ENCODE measurements around the gene KISS1. TPM values are rescaled to one million over a fixed set of nuclear protein-coding genes. Genes with fewer than 3 reads are reported as not detected.

The KISS1 gene
- total RNA-seq, 1 experiment from 2014 or later, result 1.3 TPM

DNA sequence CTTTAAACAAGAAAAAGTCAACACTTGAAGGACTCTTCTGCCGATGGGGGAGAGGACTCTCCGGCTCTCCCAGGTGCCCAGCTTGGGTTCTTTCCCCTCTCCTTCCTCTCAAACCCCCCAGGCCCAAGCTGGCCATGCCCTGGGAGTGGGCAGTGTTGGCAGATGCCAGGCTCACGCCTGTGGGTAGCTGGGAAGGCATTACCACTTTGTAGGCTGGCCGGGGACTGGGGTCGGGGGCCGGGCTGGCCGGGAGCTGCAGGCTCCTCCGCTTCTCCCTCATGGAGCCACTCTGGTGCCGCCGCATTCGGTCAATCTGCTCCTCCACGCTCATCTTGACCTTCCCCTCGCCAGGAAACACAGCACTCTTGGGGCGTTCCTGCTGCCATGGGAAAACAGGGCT lies 33.9 kb upstream of the KISS1 start:
- TF ChIP-seq EGR1 (IDR thresholded peaks at IDR 0.05; ENCODE audit: low read depth), result no peak
- no peak for TF ChIP-seq EZH2 (IDR thresholded peaks at IDR 0.05)
- Histone ChIP-seq H3K27ac (ENCODE audit: low read depth, low read length) (no peak overlapping the region), H3K9me2 (ENCODE audit: insufficient read depth) (no peaks in the 10 kb centered on the region), H2AFZ (ENCODE audit: low read depth, low read length, poor library complexity, severe bottlenecking) (no peak overlapping the region), H3K36me3 (ENCODE audit: control insufficient read depth in 1 of 2, insufficient read depth in 2 of 2, low read length in 2 of 2) (no peaks in the 10 kb centered on the region; a peak in 1 of 4 replicates), H3K9ac (ENCODE audit: low read length) (no peak overlapping the region), H3K4me3 (replicated peaks in 1 of 2; ENCODE audit: low read depth in 1 of 2, low read length in 2 of 2) (no peak overlapping the region), H3K4me1 (ENCODE audit: control insufficient read depth in 1 of 2, insufficient read depth in 2 of 2, low read length in 2 of 2) (peaks cover 2 to 12% of the 10 kb centered on the region in 2 experiments; a peak in 1 of 4 replicates), H3K27me3 (ENCODE audit: insufficient read depth, low read length) (no peaks in the 10 kb centered on the region), H3K79me2 (ENCODE audit: insufficient read depth, low read length) (no peaks in the 10 kb centered on the region), H3K9me3 (ENCODE audit: control insufficient read depth in 1 of 2, insufficient read depth in 1 of 2, low read depth in 1 of 2, low read length in 2 of 2) (no peaks in the 10 kb centered on the region), H3K4me2 (ENCODE audit: low read length) (no peak overlapping the region), H4K20me1 (ENCODE audit: insufficient read depth) (no peaks in the 10 kb centered on the region)
- no TSS peak for BruUV-seq (replicated peaks)
- ATAC-seq (no peak), DNase-seq (ENCODE audit: low read depth, low spot score) (no peak)
- ChIA-PET RAD21 (ENCODE audit: low non-redundant PET in 1 of 2, low total read pairs in 2 of 2, uncharacterized antibody in 2 of 2, unreplicated experiment in 2 of 2) (no interaction called here), CTCF (no interaction called here), POLR2A (no interaction called here)
- intact Hi-C loops (cut with micrococcal nuclease), result no loop called here

DNA sequence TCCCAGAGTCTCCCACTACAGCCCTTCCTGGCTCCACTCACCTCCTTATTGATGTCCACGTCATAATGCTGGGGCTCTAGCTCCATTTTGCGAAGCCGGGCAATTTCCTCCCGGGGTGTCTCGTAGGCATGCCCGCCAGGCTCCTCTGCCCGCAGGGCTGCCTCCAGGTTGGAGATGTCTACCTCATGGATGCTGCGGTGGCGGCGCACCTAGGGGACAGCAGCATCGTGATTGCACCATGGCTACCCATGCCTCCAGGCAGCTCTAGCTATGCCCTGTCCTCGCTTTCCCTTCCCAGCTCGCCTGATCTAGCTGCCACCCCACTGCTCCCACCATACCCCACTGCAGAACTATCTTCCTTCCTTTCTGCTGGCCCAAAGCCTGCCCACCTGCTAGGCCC lies 32.6 kb upstream of the KISS1 start:
- Histone ChIP-seq H3K27me3 (ENCODE audit: insufficient read depth, low read length) (no peaks in the 10 kb centered on the region), H3K9ac (ENCODE audit: low read length) (no peak overlapping the region), H3K27ac (ENCODE audit: low read depth, low read length) (no peak overlapping the region), H3K9me2 (ENCODE audit: insufficient read depth) (no peaks in the 10 kb centered on the region), H4K20me1 (ENCODE audit: insufficient read depth) (no peaks in the 10 kb centered on the region), H3K9me3 (ENCODE audit: control insufficient read depth in 1 of 2, insufficient read depth in 1 of 2, low read depth in 1 of 2, low read length in 2 of 2) (no peaks in the 10 kb centered on the region), H3K4me1 (ENCODE audit: control insufficient read depth in 1 of 2, insufficient read depth in 2 of 2, low read length in 2 of 2) (peaks cover 2 to 12% of the 10 kb centered on the region in 2 experiments; a peak in 1 of 4 replicates), H3K4me3 (replicated peaks in 1 of 2; ENCODE audit: low read depth in 1 of 2, low read length in 2 of 2) (no peak overlapping the region), H3K36me3 (ENCODE audit: control insufficient read depth in 1 of 2, insufficient read depth in 2 of 2, low read length in 2 of 2) (no peaks in the 10 kb centered on the region; a peak in 1 of 4 replicates), H3K79me2 (ENCODE audit: insufficient read depth, low read length) (no peaks in the 10 kb centered on the region), H3K4me2 (ENCODE audit: low read length) (no peak overlapping the region), H2AFZ (ENCODE audit: low read depth, low read length, poor library complexity, severe bottlenecking) (no peak overlapping the region)
- intact Hi-C loops (cut with micrococcal nuclease), result no loop called here
- no peak for TF ChIP-seq EGR1 (IDR thresholded peaks at IDR 0.05; ENCODE audit: low read depth)
- TF ChIP-seq FOSL1 (IDR thresholded peaks at IDR 0.05; ENCODE audit: low read depth), result no peak
- no TSS peak for BruUV-seq (replicated peaks)
- ATAC-seq (no peak), DNase-seq (ENCODE audit: low read depth, low spot score) (no peak)
- ChIA-PET POLR2A (no interaction called here), CTCF (interaction anchor here (1.7 kb wide), 1 partner anchor 22 kb away, joined by 6 read pairs; no protein-coding TSS in a partner anchor), RAD21 (ENCODE audit: low non-redundant PET in 1 of 2, low total read pairs in 2 of 2, uncharacterized antibody in 2 of 2, unreplicated experiment in 2 of 2) (interaction anchor here in 1 of 2 experiments (0.5 kb wide), 1 partner anchor 578 kb away, joined by 3 read pairs; no protein-coding TSS in a partner anchor)
